IPS-18a (cell line): Measurements from ENCODE around the gene MFAP4.
"Not testable (repeated sequence)": the region's sequence is repeated elsewhere in the genome, so short reads cannot be mapped to it uniquely, and the experiment has no call there.

Experiments
- H3K27ac ChIP-seq: one replicate; pipeline ENCODE4 v1.5.1; 2013; ENCODE audit warnings: low read length
- H3K27me3 ChIP-seq: one replicate; pipeline ENCODE4 v1.6.1; 2013; ENCODE audit warnings: mild to moderate bottlenecking, low read length; ENCODE audit not compliant: control insufficient read depth, insufficient read depth
- H3K36me3 ChIP-seq: one replicate; pipeline ENCODE4 v1.6.1; 2013; ENCODE audit warnings: low read depth, low read length; ENCODE audit not compliant: control insufficient read depth
- H3K4me1 ChIP-seq: one replicate; pipeline ENCODE4 v1.6.1; 2013; ENCODE audit warnings: low read depth, low read length; ENCODE audit not compliant: control insufficient read depth
- H3K4me3 ChIP-seq: one replicate; pipeline ENCODE4 v1.5.1; 2013; ENCODE audit warnings: low read length
- H3K9ac ChIP-seq: one replicate; pipeline ENCODE4 v1.6.1; 2013; ENCODE audit warnings: mild to moderate bottlenecking, low read length, moderate library complexity
- H3K9me3 ChIP-seq: one replicate; pipeline ENCODE4 v1.6.1; 2013; ENCODE audit warnings: low read depth, low read length; ENCODE audit not compliant: control insufficient read depth

MFAP4 gene

DNA sequence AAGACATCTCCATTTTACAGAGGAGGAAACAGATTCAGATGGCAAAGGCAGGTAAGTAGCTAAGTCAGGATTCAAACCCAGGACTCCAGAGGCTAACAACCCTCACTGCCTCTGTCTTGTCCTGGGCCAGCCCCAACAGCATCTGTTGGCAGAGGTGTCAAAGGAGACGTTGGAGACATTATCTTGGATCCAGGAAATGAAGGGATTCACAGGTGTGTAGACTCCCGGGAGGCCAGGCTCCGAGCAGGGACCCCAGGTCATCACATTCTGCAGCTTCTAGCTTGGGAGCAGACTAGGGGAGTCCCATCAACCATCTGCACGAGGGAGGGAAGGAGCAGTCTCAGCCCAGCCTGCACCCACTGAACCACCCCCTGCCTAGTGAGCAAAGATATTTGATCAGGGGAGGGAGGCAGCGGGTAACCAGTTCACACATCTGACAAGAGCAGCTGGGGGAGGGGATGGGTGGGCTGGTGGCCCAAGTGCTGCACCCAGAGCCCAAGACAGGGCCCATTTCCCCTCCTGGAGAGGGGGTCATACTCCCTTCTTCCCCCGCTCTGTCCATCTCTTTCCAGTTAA is 23.4 kb downstream of the MFAP4 start:
- Histone ChIP-seq H3K36me3 (no peaks in the 10 kb centered on the region), H3K4me1 (peaks cover 4% of the 10 kb centered on the region), H3K9ac (no peak overlapping the region)

GRCh38 chr17:19363114-19363438 is 23.9 kb downstream of the MFAP4 start:
- Histone ChIP-seq H3K27me3 (no peaks in the 10 kb centered on the region), H3K36me3 (no peaks in the 10 kb centered on the region), H3K9ac (no peak overlapping the region), H3K9me3 (no peaks in the 10 kb centered on the region), H3K4me1 (peaks cover 4% of the 10 kb centered on the region), H3K4me3 (peak overlapping the region; percentile 82), H3K27ac (no peak overlapping the region)

More for the DNA sequence above, 23.4 kb downstream of the MFAP4 start:
- Histone ChIP-seq H3K27ac (no peak overlapping the region), H3K9me3 (no peaks in the 10 kb centered on the region), H3K4me3 (peak overlapping the region; percentile 82), H3K27me3 (no peaks in the 10 kb centered on the region)

DNA sequence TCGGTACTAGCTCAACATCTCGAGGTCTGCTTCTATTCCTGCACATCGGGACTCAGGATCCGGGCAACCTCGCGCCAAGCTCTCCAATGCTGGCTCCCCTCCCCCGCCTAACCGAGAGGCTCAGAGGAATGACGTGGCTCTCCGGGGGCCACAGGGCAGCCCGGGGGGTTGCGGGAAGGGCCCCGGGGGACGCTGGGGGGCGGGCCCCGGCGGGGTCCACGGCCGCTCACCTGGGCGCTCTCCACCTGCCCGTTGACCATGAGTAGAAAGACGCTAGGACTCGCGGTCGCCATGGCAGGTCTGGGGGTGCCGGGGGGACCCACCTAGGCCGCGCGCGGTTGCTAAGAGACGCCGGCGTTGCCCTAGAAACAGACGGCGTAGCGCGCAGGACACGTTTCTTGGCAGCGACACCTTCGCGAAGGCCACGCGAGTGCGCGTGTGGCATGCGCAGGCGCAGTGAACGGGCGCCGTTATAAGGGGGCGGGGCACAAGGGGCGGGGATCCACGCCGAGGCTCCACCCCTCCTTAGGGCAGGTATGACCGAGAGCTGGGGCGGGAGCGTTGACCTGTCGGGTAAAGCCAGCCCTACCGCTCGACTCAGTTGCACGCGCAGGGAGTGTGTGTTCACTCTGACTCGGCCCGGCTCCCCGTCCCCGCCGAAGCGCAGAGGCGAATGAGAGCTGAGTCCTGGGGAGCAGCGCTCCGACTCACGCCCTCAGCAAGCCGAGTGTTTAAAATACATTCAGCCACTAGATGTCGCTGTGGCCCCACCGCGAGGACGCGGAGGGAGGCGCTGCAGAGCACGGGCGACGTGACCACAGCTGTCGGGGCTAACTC is 24.5 kb downstream of the MFAP4 start, which contains the start of gene B9D1:
Gene B9D1 (minus strand): TSS at position 447 of the 837 bp plus-strand sequence. CDS start 154 bp downstream, at position 293.
- Histone ChIP-seq H3K36me3 (peaks cover 4% of the 10 kb centered on the region), H3K27ac (no peak within 1 kb of the TSS), H3K9me3 (no peaks in the 10 kb centered on the region), H3K4me3 (peak within 1 kb of the TSS; percentile 82), H3K4me1 (peaks cover 4% of the 10 kb centered on the region), H3K9ac (peak within 1 kb of the TSS; percentile 50), H3K27me3 (no peaks in the 10 kb centered on the region)

GRCh38 chr17:19361944-19362276 is 25.1 kb downstream of the MFAP4 start:
- Histone ChIP-seq H3K27me3 (no peaks in the 10 kb centered on the region), H3K4me1 (peaks cover 4% of the 10 kb centered on the region), H3K9ac (peak overlapping the region; percentile 50), H3K9me3 (no peaks in the 10 kb centered on the region), H3K27ac (no peak overlapping the region), H3K4me3 (peak overlapping the region; percentile 82), H3K36me3 (peaks cover 4% of the 10 kb centered on the region)

DNA sequence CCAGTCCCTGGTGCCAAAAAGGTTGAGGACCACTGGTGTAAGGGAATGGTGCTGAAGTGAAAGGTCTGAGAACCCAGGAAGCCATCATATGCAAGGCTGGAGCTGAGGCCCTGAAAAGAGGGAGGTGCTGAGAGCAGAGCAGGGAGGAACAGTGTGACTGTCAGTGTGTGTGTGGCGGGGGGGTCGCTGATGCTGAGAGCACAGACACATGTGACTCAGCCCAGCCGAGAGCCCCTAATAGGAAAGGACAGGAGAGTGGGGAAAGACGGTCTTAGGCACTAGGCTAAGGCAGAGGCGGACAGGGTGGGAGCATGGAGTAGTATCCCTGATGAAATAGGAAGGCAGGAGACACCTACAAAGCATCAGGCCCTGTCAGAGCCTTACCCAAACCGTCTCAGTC is 25.7 kb downstream of the MFAP4 start:
- H3K9ac ChIP-seq, result no peak overlapping the region
- no peaks in the 10 kb centered on the region for H3K9me3 ChIP-seq
- H3K27ac ChIP-seq, result no peak overlapping the region

DNA sequence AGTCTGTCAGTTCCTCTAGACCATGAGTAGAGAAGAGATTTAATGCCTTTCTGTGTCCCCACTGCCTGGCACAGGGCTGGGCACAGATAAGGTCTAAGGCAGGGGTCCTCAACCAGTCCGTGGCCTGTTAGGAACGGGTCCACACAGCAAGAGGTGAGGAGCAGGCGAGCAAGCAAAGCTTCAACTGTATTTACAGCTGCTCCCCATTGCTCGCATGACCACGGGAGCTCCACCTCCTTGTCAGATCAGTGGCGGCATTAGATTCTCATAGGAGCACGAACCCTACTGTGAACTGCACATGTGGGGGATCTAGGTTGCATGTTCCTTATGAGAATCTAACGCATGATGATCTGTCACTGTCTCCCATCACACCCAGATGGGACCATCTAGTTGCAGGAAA is 26.2 kb downstream of the MFAP4 start:
- H3K36me3 ChIP-seq, result peaks cover 4% of the 10 kb centered on the region
- no peak overlapping the region for H3K4me3 ChIP-seq
- H3K4me1 ChIP-seq, result peaks cover 4% of the 10 kb centered on the region
- H3K9me3 ChIP-seq, result no peaks in the 10 kb centered on the region
- H3K9ac ChIP-seq, result no peak overlapping the region
- H3K27ac ChIP-seq, result no peak overlapping the region
- H3K27me3 ChIP-seq, result no peaks in the 10 kb centered on the region

More for the DNA sequence above, 25.7 kb downstream of the MFAP4 start:
- Histone ChIP-seq H3K4me1 (peaks cover 4% of the 10 kb centered on the region), H3K27me3 (no peaks in the 10 kb centered on the region), H3K4me3 (no peak overlapping the region), H3K36me3 (peaks cover 4% of the 10 kb centered on the region)

DNA sequence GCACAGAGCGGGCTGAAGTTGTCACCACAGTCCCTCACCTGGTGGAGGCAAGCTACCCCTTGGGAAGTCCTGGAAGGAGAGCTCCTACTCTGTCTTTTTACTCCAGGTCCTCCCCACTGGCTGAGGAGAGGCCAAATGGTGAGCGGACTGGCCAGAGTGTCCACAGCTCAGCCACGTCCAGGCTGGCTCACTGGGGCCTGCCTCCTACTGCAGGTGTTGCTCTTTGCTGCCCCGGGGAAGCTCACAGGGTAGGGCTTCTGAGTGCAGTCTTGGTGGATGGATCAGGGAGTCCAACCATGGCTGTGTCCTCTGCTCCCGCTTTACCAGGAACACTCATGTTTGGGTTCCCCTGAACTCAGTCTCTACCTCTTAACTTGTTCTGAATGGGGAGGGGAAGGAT is 27.1 kb downstream of the MFAP4 start:
- H3K9ac ChIP-seq, result no peak overlapping the region
- H3K27ac ChIP-seq, result no peak overlapping the region
- H3K27me3 ChIP-seq, result no peaks in the 10 kb centered on the region
- no peak overlapping the region for H3K4me3 ChIP-seq
- H3K4me1 ChIP-seq, result peaks cover 4% of the 10 kb centered on the region
- no peaks in the 10 kb centered on the region for H3K9me3 ChIP-seq
- peaks cover 4% of the 10 kb centered on the region for H3K36me3 ChIP-seq

GRCh38 chr17:19359151-19359550 is 27.8 kb downstream of the MFAP4 start:
- H3K9me3 ChIP-seq, result no peaks in the 10 kb centered on the region
- H3K4me1 ChIP-seq, result peaks cover 4% of the 10 kb centered on the region
- no peak overlapping the region for H3K4me3 ChIP-seq
- H3K27ac ChIP-seq, result no peak overlapping the region
- H3K36me3 ChIP-seq, result peaks cover 4% of the 10 kb centered on the region
- H3K9ac ChIP-seq, result no peak overlapping the region
- H3K27me3 ChIP-seq, result no peaks in the 10 kb centered on the region

- no peaks in the 10 kb centered on the region for H3K4me1 ChIP-seq
- no peak overlapping the region for H3K4me3 ChIP-seq
- no peaks in the 10 kb centered on the region for H3K27me3 ChIP-seq
- H3K9me3 ChIP-seq, result no peaks in the 10 kb centered on the region
- no peak overlapping the region for H3K27ac ChIP-seq
- peaks cover 4% of the 10 kb centered on the region for H3K36me3 ChIP-seq
- no peak overlapping the region for H3K9ac ChIP-seq
These were observed 29.2 kb downstream of the MFAP4 start for GRCh38 chr17:19357761-19358160.

- Histone ChIP-seq H3K4me1 (no peaks in the 10 kb centered on the region), H3K36me3 (peaks cover 4% of the 10 kb centered on the region), H3K27me3 (no peaks in the 10 kb centered on the region), H3K9ac (no peak overlapping the region), H3K9me3 (no peaks in the 10 kb centered on the region), H3K4me3 (no peak overlapping the region), H3K27ac (no peak overlapping the region)
These were observed 29.6 kb downstream of the MFAP4 start for GRCh38 chr17:19357351-19357750.

- Histone ChIP-seq H3K4me3 (no peak overlapping the region), H3K9me3 (no peaks in the 10 kb centered on the region), H3K36me3 (peaks cover 4% of the 10 kb centered on the region), H3K4me1 (no peaks in the 10 kb centered on the region), H3K27ac (no peak overlapping the region), H3K27me3 (no peaks in the 10 kb centered on the region), H3K9ac (no peak overlapping the region)
These were observed 32.2 kb downstream of the MFAP4 start for GRCh38 chr17:19354748-19355147.

DNA sequence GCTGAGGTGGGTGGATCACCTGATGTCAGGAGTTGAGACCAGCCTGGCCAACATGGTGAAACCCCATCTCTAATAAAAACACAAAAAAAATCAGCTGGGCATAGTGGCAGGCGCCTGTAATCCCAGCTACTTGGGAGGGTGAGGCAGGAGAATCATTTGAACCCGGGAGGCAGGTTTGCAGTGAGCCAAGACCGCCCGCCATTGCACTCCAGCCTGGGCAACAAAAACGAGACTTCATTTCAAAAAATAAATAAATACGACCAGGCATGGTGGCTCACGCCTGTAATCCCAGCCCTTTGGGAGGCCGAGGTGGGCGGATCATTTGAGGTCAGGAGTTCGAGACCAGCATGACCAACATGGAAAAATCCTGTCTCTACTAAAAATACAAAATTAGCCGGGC is 33.6 kb downstream of the MFAP4 start:
- not testable (repeated sequence) for H3K36me3 ChIP-seq, H3K4me3 ChIP-seq, H3K27ac ChIP-seq, H3K4me1 ChIP-seq, H3K9me3 ChIP-seq, H3K27me3 ChIP-seq, H3K9ac ChIP-seq
